ENCODE measurements around the gene ACOT7. TPM values are rescaled to one million over a fixed set of nuclear protein-coding genes. Genes with fewer than 3 reads are reported as not detected.

The ACOT7 gene, protein sequence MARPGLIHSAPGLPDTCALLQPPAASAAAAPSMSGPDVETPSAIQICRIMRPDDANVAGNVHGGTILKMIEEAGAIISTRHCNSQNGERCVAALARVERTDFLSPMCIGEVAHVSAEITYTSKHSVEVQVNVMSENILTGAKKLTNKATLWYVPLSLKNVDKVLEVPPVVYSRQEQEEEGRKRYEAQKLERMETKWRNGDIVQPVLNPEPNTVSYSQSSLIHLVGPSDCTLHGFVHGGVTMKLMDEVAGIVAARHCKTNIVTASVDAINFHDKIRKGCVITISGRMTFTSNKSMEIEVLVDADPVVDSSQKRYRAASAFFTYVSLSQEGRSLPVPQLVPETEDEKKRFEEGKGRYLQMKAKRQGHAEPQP
- total RNA-seq (10 to 100 TPM in 7 of 9 donors, 1 to 10 TPM in 2; 5.7 to 34.0 (median 12.6) TPM), polyA plus RNA-seq (10 to 100 TPM in 1 of 2 donors, 1 to 10 TPM in 1; 6.2 to 38.9 TPM)
- long read RNA-seq, donor 1, transcript ACOT7-210 (9 exons, 1,403 nt), result major isoform, 11 of 17 reads
- long read RNA-seq, donor 1, partial matches to known transcripts, result 2 of 17 reads
- long read RNA-seq, donor 1, other reads (novel, unspliced or antisense), result 3 of 17 reads
- long read RNA-seq, donor 2, transcript ACOT7-210 (9 exons, 1,403 nt), result major isoform, 17 of 32 reads
- long read RNA-seq, donor 2, transcript ACOT7-204 (9 exons, 1,614 nt), result minor isoform, 10 of 32 reads
- long read RNA-seq, donor 2, partial matches to known transcripts, result 0 of 32 reads
- long read RNA-seq, donor 2, other reads (novel, unspliced or antisense), result 5 of 32 reads
- long read RNA-seq, donor 3, transcript ACOT7-210 (9 exons, 1,403 nt), result major isoform, 21 of 26 reads
- long read RNA-seq, donor 3, partial matches to known transcripts, result 1 of 26 reads
- long read RNA-seq, donor 3, other reads (novel, unspliced or antisense), result 3 of 26 reads

DNA sequence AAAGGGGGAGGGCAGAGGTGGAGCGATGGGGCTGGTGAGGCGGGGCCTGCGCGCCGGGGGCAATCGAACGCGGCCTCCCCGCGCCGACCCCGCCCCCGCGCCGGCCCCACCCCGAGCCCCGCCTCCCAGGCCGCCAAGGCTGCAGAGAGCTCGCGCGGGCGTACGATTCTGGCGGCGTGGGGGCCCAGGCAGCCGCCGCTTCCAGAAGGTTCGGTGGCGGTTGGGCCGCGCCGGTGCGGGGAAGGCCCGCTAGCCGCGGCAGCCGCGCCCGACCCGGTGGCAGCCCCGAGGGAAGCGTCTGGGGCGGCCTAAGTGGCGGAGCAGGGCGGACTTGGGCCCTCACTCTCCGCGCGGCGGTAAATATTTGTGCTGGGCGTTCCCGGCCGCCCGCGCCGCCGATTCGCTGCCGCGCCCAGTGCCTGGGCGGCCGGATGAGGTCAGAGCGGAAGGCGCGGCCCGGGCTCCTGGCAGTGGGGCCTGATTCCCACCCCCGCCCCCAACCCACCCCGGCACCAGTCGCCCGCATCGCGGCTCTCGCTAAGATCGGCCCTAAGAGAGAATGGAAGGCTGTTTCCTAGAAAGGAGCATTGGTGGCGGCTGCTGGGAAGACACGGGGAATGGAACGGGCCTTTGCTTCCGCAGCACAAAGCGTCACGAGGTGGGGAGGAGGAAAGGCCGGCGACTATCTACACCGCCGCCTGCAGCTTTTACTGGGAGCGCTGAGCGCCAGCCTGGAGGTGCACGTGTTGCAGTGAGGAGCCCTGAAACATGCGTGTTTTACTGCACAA lies at the start of gene ACOT7:
TSS of gene ACOT7 (minus strand) at position 368 of the 788 bp plus-strand sequence. CDS start 368 bp downstream, outside the sequence.
- intact Hi-C loops (cut with DNase I), result loop anchor here in 1 of 10 donors (5.0 kb wide), 1 partner anchor 36 kb away; no protein-coding TSS in a partner anchor

DNA sequence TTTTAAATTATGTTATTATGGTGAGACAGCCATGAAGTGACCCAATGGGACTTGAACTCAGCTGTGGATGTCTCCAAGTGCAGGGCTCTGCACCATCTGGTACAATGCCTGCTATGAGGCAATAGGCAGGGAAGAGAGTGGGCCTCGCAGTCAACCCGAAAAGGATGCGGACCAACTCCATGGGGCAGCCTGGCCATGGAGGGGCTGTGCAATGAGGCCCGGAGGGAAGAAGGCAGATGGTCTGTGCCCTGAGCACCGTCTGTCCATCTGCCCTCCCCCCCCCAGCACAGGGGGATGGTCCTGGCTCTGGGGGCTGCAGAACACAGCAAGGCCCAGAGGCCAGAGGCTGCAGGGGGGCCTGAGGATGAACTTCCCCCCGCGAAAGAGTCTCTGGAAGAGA lies 48.0 kb upstream of the ACOT7 start:
- Histone ChIP-seq H3K4me1 (peaks cover 0 to 9% (median 0%) of the 10 kb centered on the region in 12 donors), H3K9me3 (no peaks in the 10 kb centered on the region), H3K36me3 (no peaks in the 10 kb centered on the region), H3K27ac (no peak overlapping the region), H3K27me3 (peaks cover 12 to 81% (median 36%) of the 10 kb centered on the region in 9 donors), H3K4me3 (no peak overlapping the region)
- WGBS, 4 donors, result 72 to 100% (median 79%) methylated on average over 4 to 7 of the region's 7 CpGs
- intact Hi-C loops (cut with DNase I), result no loop called here
- DNase-seq (no peak), ATAC-seq (no peak)
- TF ChIP-seq, protein P1, sequence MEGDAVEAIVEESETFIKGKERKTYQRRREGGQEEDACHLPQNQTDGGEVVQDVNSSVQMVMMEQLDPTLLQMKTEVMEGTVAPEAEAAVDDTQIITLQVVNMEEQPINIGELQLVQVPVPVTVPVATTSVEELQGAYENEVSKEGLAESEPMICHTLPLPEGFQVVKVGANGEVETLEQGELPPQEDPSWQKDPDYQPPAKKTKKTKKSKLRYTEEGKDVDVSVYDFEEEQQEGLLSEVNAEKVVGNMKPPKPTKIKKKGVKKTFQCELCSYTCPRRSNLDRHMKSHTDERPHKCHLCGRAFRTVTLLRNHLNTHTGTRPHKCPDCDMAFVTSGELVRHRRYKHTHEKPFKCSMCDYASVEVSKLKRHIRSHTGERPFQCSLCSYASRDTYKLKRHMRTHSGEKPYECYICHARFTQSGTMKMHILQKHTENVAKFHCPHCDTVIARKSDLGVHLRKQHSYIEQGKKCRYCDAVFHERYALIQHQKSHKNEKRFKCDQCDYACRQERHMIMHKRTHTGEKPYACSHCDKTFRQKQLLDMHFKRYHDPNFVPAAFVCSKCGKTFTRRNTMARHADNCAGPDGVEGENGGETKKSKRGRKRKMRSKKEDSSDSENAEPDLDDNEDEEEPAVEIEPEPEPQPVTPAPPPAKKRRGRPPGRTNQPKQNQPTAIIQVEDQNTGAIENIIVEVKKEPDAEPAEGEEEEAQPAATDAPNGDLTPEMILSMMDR (IDR thresholded peaks at IDR 0.05), result no peak
- TF ChIP-seq POLR2A (IDR thresholded peaks at IDR 0.05), result no peak

More for the DNA sequence above, at the start of gene ACOT7:
- H3K27ac ChIP-seq, result peak within 1 kb of the TSS; percentile 88 to 99 (median 98)
- no peaks in the 10 kb centered on the region for H3K9me3 ChIP-seq
- 0% methylated on average over 3 to 87 of the region's 87 CpGs for WGBS, 4 donors
- H3K4me1 ChIP-seq, result peaks cover 0 to 18% (median 13%) of the 10 kb centered on the region in 12 donors
- H3K36me3 ChIP-seq, result no peaks in the 10 kb centered on the region
- peak within 1 kb of the TSS; percentile 20 to 83 (median 72) for H3K4me3 ChIP-seq
- no peaks in the 10 kb centered on the region for H3K27me3 ChIP-seq
- peak; percentile 86 to 99 (median 96) for ATAC-seq
- TF ChIP-seq POLR2A (IDR thresholded peaks at IDR 0.05), result peak in 1 of 2 donors; percentile 74
- TF ChIP-seq, protein P1 (IDR thresholded peaks at IDR 0.05), result peak in 8 of 12 donors; percentile 8 to 47 (median 36)
- peak; percentile 90 to 92 (median 91) for DNase-seq

DNA sequence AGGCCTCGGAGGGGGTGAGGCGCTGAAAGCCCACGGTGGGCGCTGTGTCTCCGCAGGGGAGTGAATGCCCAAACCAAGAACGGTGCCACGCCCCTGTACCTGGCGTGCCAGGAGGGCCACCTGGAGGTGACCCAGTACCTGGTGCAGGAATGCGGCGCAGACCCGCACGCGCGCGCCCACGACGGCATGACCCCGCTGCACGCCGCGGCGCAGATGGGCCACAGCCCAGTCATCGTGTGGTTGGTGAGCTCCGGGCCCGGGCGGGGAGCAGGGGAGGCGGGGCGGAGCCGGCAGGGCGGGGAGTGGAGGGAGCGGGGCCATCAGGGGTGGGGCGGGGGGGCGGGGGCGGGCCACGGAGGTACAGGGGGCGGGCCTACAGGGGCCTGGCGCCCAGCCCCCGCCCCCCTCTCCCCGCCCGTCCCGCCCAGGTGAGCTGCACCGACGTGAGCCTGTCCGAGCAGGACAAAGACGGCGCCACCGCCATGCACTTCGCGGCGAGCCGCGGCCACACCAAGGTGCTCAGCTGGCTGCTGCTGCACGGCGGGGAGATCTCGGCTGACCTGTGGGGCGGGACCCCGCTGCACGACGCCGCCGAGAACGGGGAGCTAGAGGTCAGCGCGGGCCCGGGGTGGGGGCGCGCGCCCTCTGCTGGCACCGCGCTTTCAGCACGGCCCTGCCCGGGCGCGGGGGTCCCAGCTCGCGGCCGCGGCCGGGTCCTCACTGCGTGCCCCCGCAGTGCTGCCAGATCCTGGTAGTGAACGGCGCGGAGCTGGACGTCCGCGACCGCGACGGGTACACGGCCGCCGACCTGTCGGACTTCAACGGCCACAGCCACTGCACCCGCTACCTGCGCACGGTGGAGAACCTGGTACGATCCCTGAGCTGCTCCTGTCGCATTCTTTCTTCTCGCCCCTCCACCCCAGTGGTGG lies 46.9 kb upstream of the ACOT7 start:
- H3K9me3 ChIP-seq, result no peaks in the 10 kb centered on the region

More for the DNA sequence above, 46.9 kb upstream of the ACOT7 start:
- Histone ChIP-seq H3K36me3 (no peaks in the 10 kb centered on the region), H3K27me3 (peaks cover 10 to 72% (median 32%) of the 10 kb centered on the region in 9 donors), H3K27ac (no peak overlapping the region), H3K4me1 (peaks cover 0 to 9% (median 0%) of the 10 kb centered on the region in 12 donors), H3K4me3 (peak overlapping the region in 2 of 12 donors; percentile 23 to 33)
- WGBS, 4 donors, result 4 to 9% (median 7%) methylated on average over 58 to 101 of the region's 101 CpGs
- intact Hi-C loops (cut with DNase I), result no loop called here
- TF ChIP-seq, protein P1 (IDR thresholded peaks at IDR 0.05), result peak; percentile 3 to 48 (median 28)
- no peak for TF ChIP-seq POLR2A (IDR thresholded peaks at IDR 0.05)
- peak in 1 of 4 donors; percentile 10 for ATAC-seq
- no peak for DNase-seq
